GM12891 (cell line): Measurements from ENCODE around the gene GUCA2B. TPM values are rescaled to one million over a fixed set of nuclear protein-coding genes. Genes with fewer than 3 reads are reported as not detected.

Source experiments
- DNase-seq: peaks from one replicate; pipeline ENCODE4 v3.0.0; 2011; ENCODE audit warnings: low spot score; ENCODE audit not compliant: insufficient read length
- FAIRE-seq: peaks from 2 replicates; lab custom pipeline; 2011; peaks lifted over from hg19 to GRCh38; lab: Jason Lieb, UNC
- PAX5 ChIP-seq: IDR thresholded peaks from 2 replicates; pipeline ENCODE4 v1.6.1; 2011; ENCODE audit warnings: low read length, moderate library complexity, mild to moderate bottlenecking; ENCODE audit not compliant: insufficient read depth, severe bottlenecking
- POLR2A ChIP-seq: IDR thresholded peaks from 2 replicates; pipeline ENCODE4 v1.6.1; 2011; ENCODE audit warnings: low read depth, low read length, control low read depth
- POLR2AphosphoS5 ChIP-seq: IDR thresholded peaks from 2 replicates; pipeline ENCODE4 v1.6.1; 2011; ENCODE audit warnings: low read depth, low read length, control low read depth
- POU2F2 ChIP-seq: IDR thresholded peaks from 2 replicates; pipeline ENCODE4 v1.6.1; 2011; ENCODE audit warnings: low read depth, mild to moderate bottlenecking, control low read depth, low read length, moderate library complexity
- SPI1 ChIP-seq: IDR thresholded peaks from 2 replicates; pipeline ENCODE4 v1.6.1; 2011; ENCODE audit warnings: low read depth, low read length, control low read depth
- TAF1 ChIP-seq: IDR thresholded peaks from 2 replicates; pipeline ENCODE4 v1.6.1; 2011; ENCODE audit warnings: low read depth, low read length, control low read depth
- polyA plus RNA-seq: library from polyadenylated mRNA; unstranded; fragments of >200 nt; gene quantifications from one replicate; pipeline ENCODE4 v1.2.1, GENCODE V29; 2012; ENCODE audit warnings: low read depth, missing spikeins, inconsistent platforms; ENCODE audit not compliant: missing spikeins

The GUCA2B gene
- not detected for polyA plus RNA-seq

GRCh38 chr1:42152907-42153600, at the start of gene GUCA2B:
TSS of gene GUCA2B (plus strand) at chr1:42153410. CDS start at chr1:42153451, 41 bp downstream.
- FAIRE-seq (no peak), DNase-seq (no peak)
- TF ChIP-seq POU2F2 = no peak
- TF ChIP-seq POLR2A = no peak
- no peak for TF ChIP-seq POLR2AphosphoS5
- no peak for TF ChIP-seq TAF1
- no peak for TF ChIP-seq SPI1
- TF ChIP-seq PAX5 = no peak

DNA sequence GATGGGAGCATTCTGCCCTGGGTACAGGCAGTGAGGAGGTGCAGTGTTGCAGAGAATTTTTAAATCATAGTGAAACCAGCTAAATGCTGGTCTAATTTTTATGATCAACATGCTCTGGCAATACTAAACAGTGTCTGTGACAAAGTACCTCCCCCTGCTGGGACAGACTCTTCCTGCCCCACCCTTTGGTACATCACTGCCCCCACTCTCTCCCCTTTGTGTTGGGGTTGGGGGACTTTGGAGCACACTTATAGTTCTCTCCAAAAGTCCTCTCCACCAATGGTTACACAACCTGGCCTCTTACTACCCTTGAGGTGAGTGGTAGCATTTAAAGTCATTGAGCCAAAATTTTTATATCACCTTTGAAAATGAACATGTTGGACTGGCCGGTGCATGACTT, 48.2 kb upstream of the GUCA2B start:
- TF ChIP-seq PAX5 (no peak), POU2F2 (no peak), POLR2AphosphoS5 (no peak), SPI1 (no peak), POLR2A (no peak), TAF1 (no peak)
- DNase-seq (no peak), FAIRE-seq (no peak)

- FAIRE-seq (no peak), DNase-seq (no peak)
- TF ChIP-seq POLR2AphosphoS5 (no peak), SPI1 (no peak), PAX5 (no peak), POU2F2 (no peak), POLR2A (no peak), TAF1 (no peak)
Measured at GRCh38 chr1:42108309-42108708, 44.9 kb upstream of the GUCA2B start.

DNA sequence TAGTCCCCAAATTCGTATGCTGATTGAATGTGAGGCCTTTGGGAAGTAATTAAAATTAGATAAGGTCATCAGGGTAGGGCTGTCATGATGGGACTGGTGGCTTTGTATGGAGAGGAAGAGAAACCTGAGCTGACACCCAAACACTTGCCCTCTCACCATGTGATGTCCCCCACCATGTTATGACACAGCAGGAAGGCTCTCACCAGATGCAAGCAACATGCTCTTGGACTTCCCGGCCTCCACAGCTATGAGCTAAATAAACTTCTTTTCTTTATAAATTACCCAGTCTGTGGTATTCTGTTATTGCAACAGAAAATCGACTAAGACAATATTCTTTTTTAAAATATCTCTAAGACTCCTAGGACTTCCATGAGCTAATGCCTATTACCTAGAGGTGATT, 43.6 kb upstream of the GUCA2B start:
- no peak for FAIRE-seq
- no peak for DNase-seq
- TF ChIP-seq POU2F2 (no peak), SPI1 (no peak), POLR2A (no peak), TAF1 (no peak), POLR2AphosphoS5 (no peak)

- TF ChIP-seq POLR2A (no peak), SPI1 (no peak), POU2F2 (no peak), PAX5 (no peak), TAF1 (no peak), POLR2AphosphoS5 (no peak)
- no peak for FAIRE-seq
- DNase-seq = no peak
Measured at GRCh38 chr1:42114229-42114628, 39.0 kb upstream of the GUCA2B start.

GRCh38 chr1:42117214-42117613, 36.0 kb upstream of the GUCA2B start:
- no peak for FAIRE-seq
- no peak for TF ChIP-seq TAF1
- no peak for TF ChIP-seq PAX5
- no peak for TF ChIP-seq POLR2AphosphoS5
- no peak for TF ChIP-seq SPI1
- no peak for TF ChIP-seq POLR2A
- no peak for TF ChIP-seq POU2F2
- no peak for DNase-seq

DNA sequence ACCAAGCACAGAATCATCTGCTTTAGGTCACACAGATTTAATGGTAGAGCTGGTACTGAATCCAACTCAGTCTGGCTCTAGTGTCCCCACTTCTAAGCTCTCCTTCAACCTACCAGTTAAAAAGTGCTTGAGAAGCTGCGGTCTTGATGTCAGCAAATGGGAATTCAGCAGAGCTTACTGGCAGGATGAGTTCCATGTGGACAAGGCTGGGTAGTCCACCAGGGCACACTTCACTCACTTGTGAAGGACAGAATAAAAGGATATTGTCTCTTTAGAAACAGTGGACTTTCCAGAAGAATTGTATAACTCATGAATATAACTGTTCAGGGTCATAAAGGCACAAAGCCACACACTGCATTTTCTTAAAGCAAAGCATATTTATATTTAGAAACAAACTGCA, 35.1 kb upstream of the GUCA2B start:
- FAIRE-seq = no peak
- no peak for DNase-seq
- no peak for TF ChIP-seq PAX5
- TF ChIP-seq TAF1 = no peak
- no peak for TF ChIP-seq SPI1
- TF ChIP-seq POU2F2 = no peak
- TF ChIP-seq POLR2A = no peak
- no peak for TF ChIP-seq POLR2AphosphoS5

GRCh38 chr1:42122408-42122807, 30.8 kb upstream of the GUCA2B start:
- no peak for TF ChIP-seq POLR2A
- no peak for TF ChIP-seq POU2F2
- no peak for TF ChIP-seq PAX5
- TF ChIP-seq SPI1 = no peak
- no peak for TF ChIP-seq TAF1
- TF ChIP-seq POLR2AphosphoS5 = no peak
- FAIRE-seq (no peak), DNase-seq (no peak)

GRCh38 chr1:42125552-42125951, 27.7 kb upstream of the GUCA2B start:
- TF ChIP-seq POLR2AphosphoS5 (no peak), POU2F2 (no peak), POLR2A (no peak), SPI1 (no peak), PAX5 (no peak), TAF1 (no peak)
- DNase-seq (no peak), FAIRE-seq (no peak)

DNA sequence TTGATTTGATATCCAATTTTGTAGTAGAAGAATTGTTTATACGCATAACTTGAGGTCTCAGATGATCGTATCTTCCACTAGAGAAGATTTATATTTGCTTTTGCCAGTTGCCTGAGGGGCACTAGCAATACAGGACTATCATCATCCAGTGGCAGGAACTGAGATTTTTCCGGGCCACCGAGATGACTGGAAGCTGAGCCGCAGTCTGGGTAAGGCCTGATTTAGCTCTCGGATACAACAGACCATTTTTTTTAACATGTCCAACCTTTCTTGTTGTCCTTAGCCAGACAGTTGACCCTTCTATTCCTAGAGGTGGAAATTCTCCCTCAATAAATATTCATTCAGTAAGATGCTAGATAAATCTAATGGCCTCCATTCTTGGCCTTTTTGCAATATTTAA, 25.4 kb upstream of the GUCA2B start:
- FAIRE-seq = no peak
- no peak for DNase-seq
- no peak for TF ChIP-seq POLR2A
- no peak for TF ChIP-seq POU2F2
- no peak for TF ChIP-seq POLR2AphosphoS5
- TF ChIP-seq PAX5 = no peak
- TF ChIP-seq SPI1 = no peak
- TF ChIP-seq TAF1 = no peak
